ENCODE data around the gene IFNA8.
"Not testable (repeated sequence)": the region's sequence is repeated elsewhere in the genome, so short reads cannot be mapped to it uniquely, and the experiment has no call there.

IFNA8 gene

DNA sequence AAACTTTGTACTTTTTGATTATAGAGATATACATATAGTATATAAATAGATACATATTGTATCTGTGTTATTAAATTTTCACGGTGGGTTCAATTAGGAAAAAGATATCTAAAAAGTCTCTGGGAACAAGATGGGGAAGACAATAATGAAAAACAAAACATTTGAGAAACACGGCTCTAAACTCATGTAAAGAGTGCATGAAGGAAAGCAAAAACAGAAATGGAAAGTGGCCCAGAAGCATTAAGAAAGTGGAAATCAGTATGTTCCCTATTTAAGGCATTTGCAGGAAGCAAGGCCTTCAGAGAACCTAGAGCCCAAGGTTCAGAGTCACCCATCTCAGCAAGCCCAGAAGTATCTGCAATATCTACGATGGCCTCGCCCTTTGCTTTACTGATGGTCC is 31.2 kb downstream of the IFNA8 start, which contains the start of gene IFNA1:
Gene IFNA1 (plus strand): TSS at position 301 of the 400 bp plus-strand sequence. CDS start 69 bp downstream, at position 370.
- Histone ChIP-seq H3K9me3 (ENCODE audit: severe bottlenecking) (no peaks in the 10 kb centered on the region), H3K27ac (ENCODE audit: poor library complexity, severe bottlenecking) (no peak within 1 kb of the TSS), H3K27me3 (ENCODE audit: insufficient read depth, poor library complexity, severe bottlenecking) (no peaks in the 10 kb centered on the region), H3K4me3 (ENCODE audit: severe bottlenecking) (no peak within 1 kb of the TSS), H3K36me3 (ENCODE audit: low read depth) (no peaks in the 10 kb centered on the region), H3K4me1 (ENCODE audit: insufficient read depth, poor library complexity, severe bottlenecking) (no peaks in the 10 kb centered on the region)
- DNase-seq (ENCODE audit: low spot score): no peak
- no peak for TF ChIP-seq CTCF (IDR thresholded peaks at IDR 0.05; ENCODE audit: poor library complexity, severe bottlenecking)
- no peak for ATAC-seq (ENCODE audit: low read depth)

- H3K27ac ChIP-seq (ENCODE audit: poor library complexity, severe bottlenecking): no peak overlapping the region
These were observed 35.1 kb downstream of the IFNA8 start for GRCh38 chr9:21443849-21444625.

DNA sequence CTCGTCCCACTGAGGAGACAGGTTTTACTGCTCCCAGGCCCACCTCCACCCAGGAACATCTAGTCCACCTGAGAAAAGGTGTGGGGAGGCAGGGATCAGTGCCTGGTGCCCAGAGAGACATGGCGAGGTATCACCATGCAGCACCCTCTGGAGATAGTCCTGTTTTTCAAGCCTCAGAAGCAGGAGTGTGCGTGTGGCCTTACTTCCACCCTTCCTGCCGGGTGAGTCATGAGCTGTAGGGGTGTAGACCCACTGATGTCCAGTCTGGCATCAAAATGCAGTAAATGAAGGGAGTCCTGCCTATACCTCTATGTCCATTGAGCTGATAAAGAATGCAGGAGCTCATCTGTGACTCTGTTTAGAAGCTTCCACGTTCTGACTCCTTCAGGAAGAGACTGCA is 40.4 kb downstream of the IFNA8 start:
- H3K27me3 ChIP-seq (ENCODE audit: insufficient read depth, poor library complexity, severe bottlenecking); H3K4me1 ChIP-seq (ENCODE audit: insufficient read depth, poor library complexity, severe bottlenecking); H3K27ac ChIP-seq (ENCODE audit: poor library complexity, severe bottlenecking); H3K9me3 ChIP-seq (ENCODE audit: severe bottlenecking); H3K4me3 ChIP-seq (ENCODE audit: severe bottlenecking); DNase-seq (ENCODE audit: low spot score); H3K36me3 ChIP-seq (ENCODE audit: low read depth): not testable (repeated sequence)
- ATAC-seq (ENCODE audit: low read depth): peak; percentile 42; the same call in 2 of the 3 replicates

More at GRCh38 chr9:21443849-21444625, 35.1 kb downstream of the IFNA8 start:
- Histone ChIP-seq H3K4me3 (ENCODE audit: severe bottlenecking) (no peak overlapping the region), H3K36me3 (ENCODE audit: low read depth) (no peaks in the 10 kb centered on the region), H3K4me1 (ENCODE audit: insufficient read depth, poor library complexity, severe bottlenecking) (no peaks in the 10 kb centered on the region), H3K27me3 (ENCODE audit: insufficient read depth, poor library complexity, severe bottlenecking) (no peaks in the 10 kb centered on the region), H3K9me3 (ENCODE audit: severe bottlenecking) (no peaks in the 10 kb centered on the region)
- no peak for DNase-seq (ENCODE audit: low spot score)
- no peak for TF ChIP-seq CTCF (IDR thresholded peaks at IDR 0.05; ENCODE audit: poor library complexity, severe bottlenecking)
- ATAC-seq (ENCODE audit: low read depth): no peak

DNA sequence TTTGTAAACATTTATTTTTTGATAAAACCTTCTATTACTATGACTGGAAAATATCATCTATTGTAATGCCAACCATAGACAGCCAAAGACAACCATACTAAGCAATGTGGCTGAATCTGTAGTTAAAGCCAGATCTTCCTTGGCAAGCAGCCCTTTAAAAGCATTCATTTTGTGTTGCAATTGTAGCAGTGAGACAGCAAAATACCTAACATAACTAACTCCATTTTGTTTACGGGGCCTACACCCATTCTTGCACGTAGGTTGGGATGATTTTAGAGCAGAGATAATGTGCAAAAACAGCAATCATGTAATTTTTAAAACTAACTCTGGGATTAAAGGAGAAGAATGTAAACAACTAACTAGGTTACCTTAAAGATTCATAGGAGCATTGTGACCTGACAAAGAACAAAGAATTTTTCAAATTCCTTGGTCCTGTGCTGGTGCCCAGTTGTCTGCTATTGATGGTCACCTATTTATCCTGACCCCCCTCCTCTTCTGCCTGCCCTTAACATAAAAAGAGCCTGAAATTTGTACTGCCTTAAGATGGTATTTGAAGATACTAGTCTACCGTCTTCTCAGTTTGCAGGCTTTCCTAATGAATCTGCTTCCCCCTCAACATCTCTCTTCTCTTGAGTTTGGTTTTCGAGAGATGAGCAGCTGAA is 41.9 kb downstream of the IFNA8 start:
- Histone ChIP-seq H3K27ac (ENCODE audit: poor library complexity, severe bottlenecking) (no peak overlapping the region), H3K9me3 (ENCODE audit: severe bottlenecking) (no peaks in the 10 kb centered on the region), H3K36me3 (ENCODE audit: low read depth) (peaks cover 11% of the 10 kb centered on the region), H3K4me3 (ENCODE audit: severe bottlenecking) (no peak overlapping the region), H3K4me1 (ENCODE audit: insufficient read depth, poor library complexity, severe bottlenecking) (peaks cover 5% of the 10 kb centered on the region), H3K27me3 (ENCODE audit: insufficient read depth, poor library complexity, severe bottlenecking) (no peaks in the 10 kb centered on the region)
- no peak for DNase-seq (ENCODE audit: low spot score)
- TF ChIP-seq CTCF (IDR thresholded peaks at IDR 0.05; ENCODE audit: poor library complexity, severe bottlenecking): no peak
- ATAC-seq (ENCODE audit: low read depth): no peak

GRCh38 chr9:21452681-21453080 is 43.8 kb downstream of the IFNA8 start:
- H3K36me3 ChIP-seq (ENCODE audit: low read depth): peaks cover 11% of the 10 kb centered on the region
- no peak for DNase-seq (ENCODE audit: low spot score)

More at GRCh38 chr9:21452681-21453080, 43.8 kb downstream of the IFNA8 start:
- peaks cover 5% of the 10 kb centered on the region for H3K4me1 ChIP-seq (ENCODE audit: insufficient read depth, poor library complexity, severe bottlenecking)
- H3K27me3 ChIP-seq (ENCODE audit: insufficient read depth, poor library complexity, severe bottlenecking): no peaks in the 10 kb centered on the region
- no peaks in the 10 kb centered on the region for H3K9me3 ChIP-seq (ENCODE audit: severe bottlenecking)
- H3K27ac ChIP-seq (ENCODE audit: poor library complexity, severe bottlenecking): no peak overlapping the region
- no peak overlapping the region for H3K4me3 ChIP-seq (ENCODE audit: severe bottlenecking)
- no peak for TF ChIP-seq CTCF (IDR thresholded peaks at IDR 0.05; ENCODE audit: poor library complexity, severe bottlenecking)
- ATAC-seq (ENCODE audit: low read depth): no peak

Data from RWPE2 (cell line).